ENCODE measurements around the gene C6orf120. TPM values are rescaled to one million over a fixed set of nuclear protein-coding genes. Genes with fewer than 3 reads are reported as not detected.

Gene C6orf120
- total RNA-seq, 1 donor from 2014 or later = 34.6 TPM

GRCh38 chr6:169653691-169654090 lies 48.2 kb upstream of the C6orf120 start:
- Histone ChIP-seq H3K4me3 (ENCODE audit: insufficient read depth, low read depth, low read length) (no peak overlapping the region), H3K79me2 (ENCODE audit: insufficient read depth, low read length) (no peaks in the 10 kb centered on the region), H4K20me1 (ENCODE audit: insufficient read depth, low read length) (no peaks in the 10 kb centered on the region), H2AFZ (ENCODE audit: low read depth, low read length) (no peak overlapping the region), H3K9ac (ENCODE audit: low read length) (no peak overlapping the region), H3K4me1 (ENCODE audit: insufficient read depth, low read length) (peaks cover 5% of the 10 kb centered on the region), H3K27ac (ENCODE audit: low read depth, low read length) (no peak overlapping the region), H3K27me3 (ENCODE audit: insufficient read depth, low read length) (no peaks in the 10 kb centered on the region), H3K4me2 (ENCODE audit: low read length) (peak overlapping the region; percentile 87), H3K9me3 (ENCODE audit: insufficient read depth, low read depth, low read length) (no peaks in the 10 kb centered on the region), H3K36me3 (ENCODE audit: insufficient read depth, low read length) (peaks cover 5% of the 10 kb centered on the region)
- no peaks in the 10 kb centered on the region for H3K27me3 Mint-ChIP-seq (ENCODE audit: low read depth, unreplicated experiment)
- H3K9me3 Mint-ChIP-seq (ENCODE audit: unreplicated experiment) = peaks cover 2% of the 10 kb centered on the region
- no peak for DNase-seq (ENCODE audit: low read depth)
- no peak overlapping the region for H3K27ac Mint-ChIP-seq (ENCODE audit: unreplicated experiment)
- H3K4me1 Mint-ChIP-seq (ENCODE audit: low read depth, unreplicated experiment) = peaks cover 4% of the 10 kb centered on the region
- TF ChIP-seq EZH2 (IDR thresholded peaks at IDR 0.05; ENCODE audit: insufficient read depth, low read length) = no peak
- TF ChIP-seq, protein P1, sequence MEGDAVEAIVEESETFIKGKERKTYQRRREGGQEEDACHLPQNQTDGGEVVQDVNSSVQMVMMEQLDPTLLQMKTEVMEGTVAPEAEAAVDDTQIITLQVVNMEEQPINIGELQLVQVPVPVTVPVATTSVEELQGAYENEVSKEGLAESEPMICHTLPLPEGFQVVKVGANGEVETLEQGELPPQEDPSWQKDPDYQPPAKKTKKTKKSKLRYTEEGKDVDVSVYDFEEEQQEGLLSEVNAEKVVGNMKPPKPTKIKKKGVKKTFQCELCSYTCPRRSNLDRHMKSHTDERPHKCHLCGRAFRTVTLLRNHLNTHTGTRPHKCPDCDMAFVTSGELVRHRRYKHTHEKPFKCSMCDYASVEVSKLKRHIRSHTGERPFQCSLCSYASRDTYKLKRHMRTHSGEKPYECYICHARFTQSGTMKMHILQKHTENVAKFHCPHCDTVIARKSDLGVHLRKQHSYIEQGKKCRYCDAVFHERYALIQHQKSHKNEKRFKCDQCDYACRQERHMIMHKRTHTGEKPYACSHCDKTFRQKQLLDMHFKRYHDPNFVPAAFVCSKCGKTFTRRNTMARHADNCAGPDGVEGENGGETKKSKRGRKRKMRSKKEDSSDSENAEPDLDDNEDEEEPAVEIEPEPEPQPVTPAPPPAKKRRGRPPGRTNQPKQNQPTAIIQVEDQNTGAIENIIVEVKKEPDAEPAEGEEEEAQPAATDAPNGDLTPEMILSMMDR (IDR thresholded peaks at IDR 0.05; ENCODE audit: insufficient read depth, low read depth, low read length) = no peak
- H3K36me3 Mint-ChIP-seq (ENCODE audit: low read depth, unreplicated experiment) = peaks cover 36% of the 10 kb centered on the region
- no peak overlapping the region for H3K4me3 Mint-ChIP-seq (ENCODE audit: unreplicated experiment)
- no peak for FAIRE-seq

- no peak for FAIRE-seq
- Mint-ChIP-seq H3K4me1 (ENCODE audit: low read depth, unreplicated experiment) (peaks cover 4% of the 10 kb centered on the region), H3K27me3 (ENCODE audit: low read depth, unreplicated experiment) (no peaks in the 10 kb centered on the region), H3K36me3 (ENCODE audit: low read depth, unreplicated experiment) (peaks cover 38% of the 10 kb centered on the region), H3K9me3 (ENCODE audit: unreplicated experiment) (peaks cover 2% of the 10 kb centered on the region), H3K4me3 (ENCODE audit: unreplicated experiment) (no peak overlapping the region), H3K27ac (ENCODE audit: unreplicated experiment) (no peak overlapping the region)
- H3K4me2 ChIP-seq (ENCODE audit: low read length) = peak overlapping the region; percentile 87
- H3K9ac ChIP-seq (ENCODE audit: low read length) = peak overlapping the region; percentile 83
- peak overlapping the region; percentile 69 for H3K4me3 ChIP-seq (ENCODE audit: insufficient read depth, low read depth, low read length)
- peak; percentile 69 for DNase-seq (ENCODE audit: low read depth)
- no peak for TF ChIP-seq EZH2 (IDR thresholded peaks at IDR 0.05; ENCODE audit: insufficient read depth, low read length)
- TF ChIP-seq, protein P1 (IDR thresholded peaks at IDR 0.05; ENCODE audit: insufficient read depth, low read depth, low read length) = peak; percentile 17
- H3K4me1 ChIP-seq (ENCODE audit: insufficient read depth, low read length) = peaks cover 5% of the 10 kb centered on the region
- peak overlapping the region; percentile 60 for H3K27ac ChIP-seq (ENCODE audit: low read depth, low read length)
- H3K9me3 ChIP-seq (ENCODE audit: insufficient read depth, low read depth, low read length) = no peaks in the 10 kb centered on the region
- no peaks in the 10 kb centered on the region for H3K27me3 ChIP-seq (ENCODE audit: insufficient read depth, low read length)
- H2AFZ ChIP-seq (ENCODE audit: low read depth, low read length) = peak overlapping the region; percentile 89
- peaks cover 9% of the 10 kb centered on the region for H3K36me3 ChIP-seq (ENCODE audit: insufficient read depth, low read length)
- no peaks in the 10 kb centered on the region for H4K20me1 ChIP-seq (ENCODE audit: insufficient read depth, low read length)
- H3K79me2 ChIP-seq (ENCODE audit: insufficient read depth, low read length) = no peaks in the 10 kb centered on the region
Measured at GRCh38 chr6:169654598-169655391, 47.1 kb upstream of the C6orf120 start.
